DND-41 (cell line): ENCODE results near the gene LYRM1.

Experiments
- CTCF ChIP-seq: IDR thresholded peaks from 2 replicates; pipeline ENCODE4 v1.5.1; 2012; ENCODE audit warnings: borderline replicate concordance, low read length, moderate library complexity, mild to moderate bottlenecking; ENCODE audit not compliant: poor library complexity, severe bottlenecking; ENCODE audit errors: extremely low read depth
- EZH2 ChIP-seq: IDR thresholded peaks from 3 replicates; pipeline ENCODE4 v1.6.1; 2012; ENCODE audit warnings: borderline replicate concordance, low read depth, mild to moderate bottlenecking, moderate library complexity, low read length, inconsistent platforms; ENCODE audit not compliant: severe bottlenecking

DNA sequence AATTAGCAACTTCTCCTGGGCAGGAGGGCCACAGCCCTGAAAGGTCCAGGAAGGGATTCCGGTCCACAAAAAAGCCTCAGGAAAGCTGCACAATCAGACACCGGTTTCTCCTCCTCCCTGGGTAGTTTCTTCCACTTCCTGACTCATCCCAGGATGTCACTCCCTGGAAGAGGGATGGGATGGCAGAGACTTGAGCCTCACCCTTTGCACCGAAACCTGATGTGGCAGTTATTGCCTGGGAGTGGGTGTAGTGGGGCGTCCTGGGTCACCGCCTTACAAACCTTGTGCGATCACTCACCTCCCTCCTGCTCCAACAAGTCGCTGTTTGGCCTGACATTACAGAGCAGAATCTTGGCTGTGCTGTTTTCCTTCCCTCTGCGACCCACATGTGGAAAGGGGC is 70.8 kb downstream of the LYRM1 start:
- TF ChIP-seq CTCF (no peak), EZH2 (no peak)
